Lower lobe of right lung (tissue), 2 donors: ENCODE results near the gene CORO2B. TPM values are rescaled to one million over a fixed set of nuclear protein-coding genes. Genes with fewer than 3 reads are reported as not detected.

ENCODE experiments used
- ATAC-seq, 2 donors: fragments of 200-7000 bp; cut with Tn5 transposase; one replicate each; pipeline ENCODE4 v1.9.1; 2020 to 2022; ENCODE audit warnings: mild to moderate bottlenecking in 2 of 2, moderate library complexity in 2 of 2
- DNase-seq: peaks from one replicate; pipeline ENCODE4 v3.0.0-alpha.2; 2020
- H3K27ac ChIP-seq: fragments of 200-600 bp; one replicate; pipeline ENCODE4 v1.8.0; 2022
- H3K27me3 ChIP-seq: fragments of 200-600 bp; one replicate; pipeline ENCODE4 v1.8.0; 2022; ENCODE audit warnings: low read depth
- H3K36me3 ChIP-seq: fragments of 200-600 bp; one replicate; pipeline ENCODE4 v1.8.0; 2022; ENCODE audit warnings: mild to moderate bottlenecking
- H3K4me1 ChIP-seq: fragments of 200-600 bp; one replicate; pipeline ENCODE4 v1.8.0; 2022
- H3K4me3 ChIP-seq: fragments of 200-600 bp; one replicate; pipeline ENCODE4 v1.8.0; 2022; ENCODE audit warnings: mild to moderate bottlenecking
- H3K9me3 ChIP-seq: fragments of 200-600 bp; one replicate; pipeline ENCODE4 v1.8.0; 2022
- intact Hi-C: fragments of 100-400 bp; cut with DNase I; formaldehyde crosslinking; loops from one replicate; pipeline ENCODE4 v1.11.0; 2022
- total RNA-seq: library from RNA; stranded (reverse); fragmentation: NEBNext Ultra II Directional; extraction: Animal tissue kit (Norgen Biotek cat#: 25700); gene quantifications from one replicate; pipeline ENCODE4 v1.2.1, GENCODE V29; 2021
- TF ChIP-seq, protein P1 (sequence below): fragments of 200-600 bp; IDR thresholded peaks from one replicate; pipeline ENCODE4 v1.8.0; 2022; ENCODE audit warnings: antibody characterized with exemption, mild to moderate bottlenecking
- donor health status: DM: no; HTN: yes; CAD: no; lungs with severe emphysema.

The CORO2B gene
- total RNA-seq, 1 donor from 2014 or later: 6.8 TPM

DNA sequence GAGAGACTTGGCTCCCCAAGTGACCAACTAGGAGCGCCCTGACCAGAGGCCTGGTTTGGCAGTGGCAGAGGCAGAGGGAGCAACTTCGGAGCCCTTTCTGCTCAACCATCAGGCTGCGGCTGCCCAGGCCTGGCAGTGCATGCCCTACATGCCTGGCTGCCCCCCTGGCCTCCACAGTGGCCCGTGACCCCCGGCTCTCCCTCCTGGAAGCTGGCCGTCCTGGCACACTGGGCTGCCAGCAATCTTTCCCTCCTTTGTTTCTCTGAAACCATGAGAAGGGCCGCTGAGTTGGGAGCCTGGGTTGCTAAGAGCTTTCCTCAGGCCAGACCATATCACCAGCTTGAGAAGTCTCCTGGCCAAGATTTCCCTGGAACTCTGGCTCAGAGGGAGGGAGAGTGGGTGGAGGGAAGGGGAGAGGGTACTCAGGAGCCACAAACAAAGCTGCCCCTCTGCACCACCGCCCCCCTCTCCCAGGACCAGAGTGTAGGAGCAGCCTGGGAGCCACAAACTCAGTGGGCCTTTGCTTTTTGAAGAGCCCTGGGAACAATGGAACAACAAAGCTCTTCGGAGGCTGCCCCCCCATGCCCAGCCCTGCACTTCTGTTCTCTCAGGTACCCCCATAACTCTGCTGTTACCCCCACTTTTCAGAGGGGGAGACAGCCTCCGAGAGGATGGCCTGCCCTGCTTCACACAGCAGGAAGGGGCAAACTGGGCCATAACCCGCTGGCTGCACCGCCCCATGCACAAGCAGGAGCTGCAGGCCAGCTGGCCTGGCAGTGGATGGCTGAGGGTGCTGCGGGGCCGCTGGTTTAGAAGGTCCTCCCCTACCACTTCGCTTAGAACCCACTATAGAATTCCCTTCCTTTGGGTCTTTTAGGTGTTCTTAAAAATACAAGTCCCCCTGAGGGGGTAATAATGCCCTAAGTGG lies 11.3 kb downstream of the CORO2B start:
- DNase-seq (no peak), ATAC-seq (no peak)
- H3K36me3 ChIP-seq: no peaks in the 10 kb centered on the region
- TF ChIP-seq, protein P1, sequence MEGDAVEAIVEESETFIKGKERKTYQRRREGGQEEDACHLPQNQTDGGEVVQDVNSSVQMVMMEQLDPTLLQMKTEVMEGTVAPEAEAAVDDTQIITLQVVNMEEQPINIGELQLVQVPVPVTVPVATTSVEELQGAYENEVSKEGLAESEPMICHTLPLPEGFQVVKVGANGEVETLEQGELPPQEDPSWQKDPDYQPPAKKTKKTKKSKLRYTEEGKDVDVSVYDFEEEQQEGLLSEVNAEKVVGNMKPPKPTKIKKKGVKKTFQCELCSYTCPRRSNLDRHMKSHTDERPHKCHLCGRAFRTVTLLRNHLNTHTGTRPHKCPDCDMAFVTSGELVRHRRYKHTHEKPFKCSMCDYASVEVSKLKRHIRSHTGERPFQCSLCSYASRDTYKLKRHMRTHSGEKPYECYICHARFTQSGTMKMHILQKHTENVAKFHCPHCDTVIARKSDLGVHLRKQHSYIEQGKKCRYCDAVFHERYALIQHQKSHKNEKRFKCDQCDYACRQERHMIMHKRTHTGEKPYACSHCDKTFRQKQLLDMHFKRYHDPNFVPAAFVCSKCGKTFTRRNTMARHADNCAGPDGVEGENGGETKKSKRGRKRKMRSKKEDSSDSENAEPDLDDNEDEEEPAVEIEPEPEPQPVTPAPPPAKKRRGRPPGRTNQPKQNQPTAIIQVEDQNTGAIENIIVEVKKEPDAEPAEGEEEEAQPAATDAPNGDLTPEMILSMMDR: no peak
- intact Hi-C loops: no loop called here
- no peak overlapping the region for H3K4me3 ChIP-seq
- peaks cover 15% of the 10 kb centered on the region for H3K4me1 ChIP-seq
- H3K9me3 ChIP-seq: no peaks in the 10 kb centered on the region
- H3K27me3 ChIP-seq: no peaks in the 10 kb centered on the region
- no peak overlapping the region for H3K27ac ChIP-seq

- ATAC-seq (no peak), DNase-seq (no peak)
- Histone ChIP-seq H3K9me3 (no peaks in the 10 kb centered on the region), H3K4me3 (no peak overlapping the region), H3K36me3 (no peaks in the 10 kb centered on the region), H3K4me1 (peaks cover 14% of the 10 kb centered on the region), H3K27me3 (no peaks in the 10 kb centered on the region), H3K27ac (no peak overlapping the region)
- intact Hi-C loops: no loop called here
- TF ChIP-seq, protein P1: no peak
These were observed 12.1 kb downstream of the CORO2B start for GRCh38 chr15:68590721-68591389.

GRCh38 chr15:68592054-68592453 lies 13.3 kb downstream of the CORO2B start:
- Histone ChIP-seq H3K4me1 (peaks cover 14% of the 10 kb centered on the region), H3K27ac (no peak overlapping the region), H3K27me3 (no peaks in the 10 kb centered on the region), H3K4me3 (no peak overlapping the region), H3K36me3 (no peaks in the 10 kb centered on the region), H3K9me3 (no peaks in the 10 kb centered on the region)
- intact Hi-C loops: no loop called here
- TF ChIP-seq, protein P1: no peak
- ATAC-seq (no peak), DNase-seq (no peak)

- intact Hi-C loops: no loop called here
- TF ChIP-seq, protein P1: no peak
These were observed 13.8 kb downstream of the CORO2B start for GRCh38 chr15:68592544-68592943.

DNA sequence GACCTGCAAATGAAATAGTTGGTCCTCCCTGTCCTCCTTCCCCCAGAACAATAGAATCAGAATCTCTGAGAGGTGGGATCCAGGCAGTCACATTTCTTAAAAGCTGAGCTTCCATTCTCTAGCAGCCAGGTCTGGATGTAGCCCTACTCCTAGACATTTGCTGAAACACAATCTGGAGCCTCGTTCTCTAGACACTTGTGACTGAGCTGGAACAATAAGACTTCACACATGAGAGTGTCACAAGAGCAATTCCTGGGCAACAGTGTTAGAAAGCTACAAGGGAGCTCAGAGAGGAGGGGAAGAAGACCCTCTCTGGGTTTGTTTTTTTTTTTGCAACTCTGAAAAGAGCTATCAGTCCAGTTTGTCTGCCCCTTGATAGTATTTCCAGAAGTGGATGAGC lies 14.5 kb downstream of the CORO2B start:
- intact Hi-C loops: no loop called here
- H3K4me1 ChIP-seq: peaks cover 6% of the 10 kb centered on the region

More at GRCh38 chr15:68592544-68592943, 13.8 kb downstream of the CORO2B start:
- Histone ChIP-seq H3K4me3 (no peak overlapping the region), H3K27me3 (no peaks in the 10 kb centered on the region), H3K9me3 (no peaks in the 10 kb centered on the region), H3K36me3 (no peaks in the 10 kb centered on the region), H3K27ac (no peak overlapping the region), H3K4me1 (peaks cover 10% of the 10 kb centered on the region)
- no peak for ATAC-seq
- DNase-seq: no peak

More for the DNA sequence above, 14.5 kb downstream of the CORO2B start:
- Histone ChIP-seq H3K9me3 (no peaks in the 10 kb centered on the region), H3K36me3 (no peaks in the 10 kb centered on the region), H3K27me3 (no peaks in the 10 kb centered on the region), H3K4me3 (no peak overlapping the region), H3K27ac (no peak overlapping the region)
- DNase-seq (no peak), ATAC-seq (no peak)
- TF ChIP-seq, protein P1: no peak
